ENCODE measurements around the gene ME2.

ME2 gene

GRCh38 chr18:50839996-50840395, 38.9 kb upstream of the ME2 start:
- TF ChIP-seq CTCF (IDR thresholded peaks at IDR 0.05; ENCODE audit: extremely low read depth, missing control alignments): no peak
- DNase-seq (ENCODE audit: low spot score): no peak

- no peak for DNase-seq (ENCODE audit: low spot score)
- no peak for TF ChIP-seq CTCF (IDR thresholded peaks at IDR 0.05; ENCODE audit: extremely low read depth, missing control alignments)
Measured at GRCh38 chr18:50842846-50843245, 36.1 kb upstream of the ME2 start.

GRCh38 chr18:50844554-50844953, 34.4 kb upstream of the ME2 start:
- no peak for DNase-seq (ENCODE audit: low spot score)
- no peak for TF ChIP-seq CTCF (IDR thresholded peaks at IDR 0.05; ENCODE audit: extremely low read depth, missing control alignments)

- TF ChIP-seq CTCF (IDR thresholded peaks at IDR 0.05; ENCODE audit: extremely low read depth, missing control alignments): no peak
- no peak for DNase-seq (ENCODE audit: low spot score)
Measured at GRCh38 chr18:50844960-50845359, 34.0 kb upstream of the ME2 start.

GRCh38 chr18:50847192-50847591, 31.7 kb upstream of the ME2 start:
- TF ChIP-seq CTCF (IDR thresholded peaks at IDR 0.05; ENCODE audit: extremely low read depth, missing control alignments): no peak
- no peak for DNase-seq (ENCODE audit: low spot score)

- no peak for DNase-seq (ENCODE audit: low spot score)
- no peak for TF ChIP-seq CTCF (IDR thresholded peaks at IDR 0.05; ENCODE audit: extremely low read depth, missing control alignments)
Measured at GRCh38 chr18:50848061-50848551, 30.8 kb upstream of the ME2 start.

GRCh38 chr18:50848991-50849390, 29.9 kb upstream of the ME2 start:
- no peak for TF ChIP-seq CTCF (IDR thresholded peaks at IDR 0.05; ENCODE audit: extremely low read depth, missing control alignments)
- DNase-seq (ENCODE audit: low spot score): no peak
